Stimulated activated CD8-positive, alpha-beta memory T cell treated with anti-CD3 and anti-CD28 coated beads, Interleukin-15, amount 100 ng/mL, for 24 hours (primary cell): ENCODE data around the gene NEK6.

Experiments
- DNase-seq: peaks from one replicate; pipeline ENCODE4 v3.0.0-alpha.2; 2020; ENCODE audit warnings: low read depth

The NEK6 gene

GRCh38 chr9:124342776-124343485, 85.2 kb downstream of the NEK6 start:
- DNase-seq, result no peak

- DNase-seq, result no peak
Observed at GRCh38 chr9:124343533-124344290, 86.0 kb downstream of the NEK6 start.

- no peak for DNase-seq
Observed at GRCh38 chr9:124344291-124345050, 86.7 kb downstream of the NEK6 start.

- DNase-seq, result no peak
Observed at GRCh38 chr9:124345063-124345462, 87.3 kb downstream of the NEK6 start.

GRCh38 chr9:124345751-124346281, 88.1 kb downstream of the NEK6 start:
- no peak for DNase-seq

GRCh38 chr9:124346347-124347163, 88.8 kb downstream of the NEK6 start:
- no peak for DNase-seq

GRCh38 chr9:124347206-124347967, 89.6 kb downstream of the NEK6 start:
- DNase-seq, result no peak

GRCh38 chr9:124347968-124348358, 90.2 kb downstream of the NEK6 start:
- no peak for DNase-seq

GRCh38 chr9:124348363-124348762, 90.6 kb downstream of the NEK6 start:
- no peak for DNase-seq

- no peak for DNase-seq
Observed at GRCh38 chr9:124348831-124349230, 91.1 kb downstream of the NEK6 start.

- no peak for DNase-seq
Observed at GRCh38 chr9:124349267-124349666, 91.5 kb downstream of the NEK6 start.

GRCh38 chr9:124349675-124350493, 92.1 kb downstream of the NEK6 start:
- no peak for DNase-seq

GRCh38 chr9:124350494-124351263, 92.9 kb downstream of the NEK6 start:
- DNase-seq, result no peak

- DNase-seq, result no peak
Observed at GRCh38 chr9:124351672-124352468, 94.1 kb downstream of the NEK6 start.

GRCh38 chr9:124352616-124353015, 94.9 kb downstream of the NEK6 start:
- DNase-seq, result no peak

GRCh38 chr9:124353166-124353768, 95.5 kb downstream of the NEK6 start:
- DNase-seq, result no peak

- DNase-seq, result no peak
Observed at GRCh38 chr9:124353811-124354274, 96.1 kb downstream of the NEK6 start.
